ENCODE measurements around the gene PTK7.

DNA sequence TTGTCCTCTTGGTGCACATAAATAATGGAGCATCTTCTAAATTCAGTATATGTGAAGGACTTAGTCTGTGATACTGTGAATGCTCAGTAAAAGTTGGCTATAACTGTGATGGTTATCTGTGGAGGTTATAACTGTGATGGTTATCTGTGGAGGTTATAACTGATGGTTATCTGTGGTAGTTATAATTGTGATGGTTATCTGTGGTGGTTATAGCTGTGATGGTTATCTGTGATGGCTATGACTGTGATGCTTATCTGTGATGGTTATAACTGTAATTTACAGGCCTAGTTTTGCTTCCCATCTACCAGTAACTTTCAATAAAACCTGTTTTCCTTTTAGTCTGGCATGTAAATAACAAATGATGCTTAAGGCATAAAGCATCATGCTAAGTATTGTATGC is 16.5 kb downstream of the PTK7 start:
- TF ChIP-seq POLR2A (IDR thresholded peaks at IDR 0.05) (no peak), POLR2AphosphoS5 (IDR thresholded peaks at IDR 0.05) (no peak)
- TF ChIP-seq, protein P1, sequence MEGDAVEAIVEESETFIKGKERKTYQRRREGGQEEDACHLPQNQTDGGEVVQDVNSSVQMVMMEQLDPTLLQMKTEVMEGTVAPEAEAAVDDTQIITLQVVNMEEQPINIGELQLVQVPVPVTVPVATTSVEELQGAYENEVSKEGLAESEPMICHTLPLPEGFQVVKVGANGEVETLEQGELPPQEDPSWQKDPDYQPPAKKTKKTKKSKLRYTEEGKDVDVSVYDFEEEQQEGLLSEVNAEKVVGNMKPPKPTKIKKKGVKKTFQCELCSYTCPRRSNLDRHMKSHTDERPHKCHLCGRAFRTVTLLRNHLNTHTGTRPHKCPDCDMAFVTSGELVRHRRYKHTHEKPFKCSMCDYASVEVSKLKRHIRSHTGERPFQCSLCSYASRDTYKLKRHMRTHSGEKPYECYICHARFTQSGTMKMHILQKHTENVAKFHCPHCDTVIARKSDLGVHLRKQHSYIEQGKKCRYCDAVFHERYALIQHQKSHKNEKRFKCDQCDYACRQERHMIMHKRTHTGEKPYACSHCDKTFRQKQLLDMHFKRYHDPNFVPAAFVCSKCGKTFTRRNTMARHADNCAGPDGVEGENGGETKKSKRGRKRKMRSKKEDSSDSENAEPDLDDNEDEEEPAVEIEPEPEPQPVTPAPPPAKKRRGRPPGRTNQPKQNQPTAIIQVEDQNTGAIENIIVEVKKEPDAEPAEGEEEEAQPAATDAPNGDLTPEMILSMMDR (IDR thresholded peaks at IDR 0.05), result no peak
